ENCODE results near the gene ZNF280D.

The ZNF280D gene

DNA sequence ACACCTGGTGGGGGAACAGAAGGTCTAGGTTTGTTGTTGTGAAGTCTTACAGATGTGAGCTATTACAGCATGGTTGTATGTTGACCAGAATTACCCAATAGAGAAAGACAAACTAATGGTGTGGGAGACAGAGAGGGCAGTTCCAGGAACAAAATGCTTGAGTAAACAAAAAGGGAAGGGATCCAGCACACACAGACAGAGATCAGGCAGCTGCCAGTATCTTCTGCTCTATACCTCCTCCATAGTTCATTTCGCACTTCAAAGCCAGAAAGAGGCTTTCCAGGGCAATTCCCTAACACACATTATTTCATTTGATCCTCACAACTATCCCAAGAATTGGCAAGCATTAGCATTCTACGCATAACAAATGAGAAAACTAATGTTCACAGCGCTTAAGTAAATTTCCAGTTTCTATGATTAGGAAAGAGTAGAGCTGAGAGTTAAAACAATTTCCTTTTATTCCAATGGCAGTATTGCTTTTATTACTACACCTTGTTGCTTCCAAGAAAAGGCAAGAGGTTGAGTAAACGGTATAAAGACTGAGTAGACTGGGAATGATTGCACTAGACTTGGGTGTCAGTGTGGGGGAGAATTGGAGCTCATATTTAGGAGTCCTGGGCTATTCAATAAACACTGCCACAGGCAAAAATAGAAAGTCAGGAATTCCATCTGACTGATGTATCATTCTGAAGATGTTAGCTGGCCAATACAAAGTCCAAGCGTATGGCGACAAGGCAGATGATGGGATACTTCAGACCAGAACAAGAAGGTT lies 39.7 kb upstream of the ZNF280D start:
- H3K9me3 ChIP-seq (ENCODE audit: control insufficient read depth, insufficient read depth, low read length) = no peaks in the 10 kb centered on the region
- no peak overlapping the region for H3K4me3 ChIP-seq (ENCODE audit: low read length)
- no peak overlapping the region for H3K27ac ChIP-seq (ENCODE audit: low read length)

DNA sequence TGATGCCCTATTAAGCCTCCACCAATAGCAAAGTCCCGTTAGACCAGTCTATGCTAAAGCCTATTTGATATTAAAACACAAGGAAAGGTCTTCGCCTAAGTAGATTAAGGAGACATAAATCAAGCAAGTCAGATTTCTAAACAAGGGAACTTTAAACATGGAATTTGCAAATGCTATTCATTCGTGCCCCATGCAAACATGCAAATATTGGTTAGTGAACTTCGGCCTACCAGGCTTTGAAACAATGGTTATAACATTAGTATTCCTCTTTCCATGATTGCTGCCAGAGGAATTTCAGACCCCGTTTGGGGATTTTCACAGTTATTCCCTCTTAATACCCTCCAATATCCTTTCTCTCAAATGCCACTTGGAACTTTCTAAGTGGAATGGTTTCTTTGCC lies 36.9 kb upstream of the ZNF280D start:
- no CpG with 5 or more reads among the region's 5 CpGs for WGBS (ENCODE audit: insufficient coverage, insufficient read length)
- no peak overlapping the region for H3K27ac ChIP-seq (ENCODE audit: low read length)
- no peaks in the 10 kb centered on the region for H3K4me1 ChIP-seq (ENCODE audit: control insufficient read depth, insufficient read depth, low read length)
- no peaks in the 10 kb centered on the region for H3K9me3 ChIP-seq (ENCODE audit: control insufficient read depth, insufficient read depth, low read length)
- H3K27me3 ChIP-seq (ENCODE audit: control insufficient read depth, insufficient read depth, low read length) = no peaks in the 10 kb centered on the region
- DNase-seq (ENCODE audit: low read depth, low spot score) = no peak
- H3K4me3 ChIP-seq (ENCODE audit: low read length) = no peak overlapping the region
- no peaks in the 10 kb centered on the region for H3K36me3 ChIP-seq (ENCODE audit: control insufficient read depth, insufficient read depth, low read length)

More for the DNA sequence above, 39.7 kb upstream of the ZNF280D start:
- no peaks in the 10 kb centered on the region for H3K36me3 ChIP-seq (ENCODE audit: control insufficient read depth, insufficient read depth, low read length)
- no peaks in the 10 kb centered on the region for H3K4me1 ChIP-seq (ENCODE audit: control insufficient read depth, insufficient read depth, low read length)
- H3K27me3 ChIP-seq (ENCODE audit: control insufficient read depth, insufficient read depth, low read length) = no peaks in the 10 kb centered on the region
- WGBS (ENCODE audit: insufficient coverage, insufficient read length) = no CpG with 5 or more reads among the region's 6 CpGs
- no peak for DNase-seq (ENCODE audit: low read depth, low spot score)

DNA sequence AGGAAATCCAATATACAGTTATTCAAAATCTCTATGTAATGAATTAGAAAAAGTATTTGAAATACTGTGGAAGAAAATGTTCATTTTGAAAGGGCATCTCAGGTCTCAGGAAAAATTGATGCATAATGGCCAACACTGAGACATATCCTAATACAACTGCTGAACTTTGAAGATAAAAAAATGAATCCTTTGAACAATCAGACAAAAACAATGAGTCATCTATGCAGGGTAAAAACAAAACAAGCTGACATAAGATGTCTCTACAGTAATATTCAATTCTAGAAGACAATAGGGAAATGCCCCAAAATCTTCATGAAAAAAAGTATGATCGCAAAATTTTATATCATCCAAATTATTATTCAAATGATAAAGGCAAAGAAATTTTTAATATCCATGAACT lies 34.0 kb upstream of the ZNF280D start:
- H3K36me3 ChIP-seq (ENCODE audit: control insufficient read depth, insufficient read depth, low read length) = no peaks in the 10 kb centered on the region
- H3K27ac ChIP-seq (ENCODE audit: low read length) = no peak overlapping the region
- H3K4me3 ChIP-seq (ENCODE audit: low read length) = no peak overlapping the region
- no peaks in the 10 kb centered on the region for H3K27me3 ChIP-seq (ENCODE audit: control insufficient read depth, insufficient read depth, low read length)
- WGBS (ENCODE audit: insufficient coverage, insufficient read length) = no CpG with 5 or more reads among the region's 1 CpG
- no peaks in the 10 kb centered on the region for H3K4me1 ChIP-seq (ENCODE audit: control insufficient read depth, insufficient read depth, low read length)
- no peak for DNase-seq (ENCODE audit: low read depth, low spot score)
- no peaks in the 10 kb centered on the region for H3K9me3 ChIP-seq (ENCODE audit: control insufficient read depth, insufficient read depth, low read length)

DNA sequence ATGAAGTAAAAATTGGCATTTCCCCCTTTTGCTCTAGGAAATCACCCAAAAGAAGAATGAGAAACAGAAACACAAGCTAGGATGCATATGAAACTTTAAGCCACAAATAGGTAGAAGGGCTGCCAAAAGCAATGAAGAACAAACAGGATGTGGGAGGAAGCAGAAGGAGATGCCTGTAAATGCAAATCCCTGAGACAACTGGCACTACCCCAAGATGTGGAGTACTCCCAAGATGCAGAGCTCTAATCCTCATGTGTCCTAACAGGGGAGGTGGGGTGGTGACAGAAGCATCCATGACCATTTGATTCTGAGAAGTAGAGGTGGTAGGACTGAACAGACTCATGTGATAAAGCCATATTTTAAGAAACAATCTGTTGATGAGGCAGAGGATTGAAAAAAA lies 31.9 kb upstream of the ZNF280D start:
- H3K27me3 ChIP-seq (ENCODE audit: control insufficient read depth, insufficient read depth, low read length) = no peaks in the 10 kb centered on the region
- H3K4me3 ChIP-seq (ENCODE audit: low read length) = no peak overlapping the region
- DNase-seq (ENCODE audit: low read depth, low spot score) = no peak
- H3K9me3 ChIP-seq (ENCODE audit: control insufficient read depth, insufficient read depth, low read length) = no peaks in the 10 kb centered on the region
- no peaks in the 10 kb centered on the region for H3K4me1 ChIP-seq (ENCODE audit: control insufficient read depth, insufficient read depth, low read length)
- no peak overlapping the region for H3K27ac ChIP-seq (ENCODE audit: low read length)
- H3K36me3 ChIP-seq (ENCODE audit: control insufficient read depth, insufficient read depth, low read length) = no peaks in the 10 kb centered on the region

DNA sequence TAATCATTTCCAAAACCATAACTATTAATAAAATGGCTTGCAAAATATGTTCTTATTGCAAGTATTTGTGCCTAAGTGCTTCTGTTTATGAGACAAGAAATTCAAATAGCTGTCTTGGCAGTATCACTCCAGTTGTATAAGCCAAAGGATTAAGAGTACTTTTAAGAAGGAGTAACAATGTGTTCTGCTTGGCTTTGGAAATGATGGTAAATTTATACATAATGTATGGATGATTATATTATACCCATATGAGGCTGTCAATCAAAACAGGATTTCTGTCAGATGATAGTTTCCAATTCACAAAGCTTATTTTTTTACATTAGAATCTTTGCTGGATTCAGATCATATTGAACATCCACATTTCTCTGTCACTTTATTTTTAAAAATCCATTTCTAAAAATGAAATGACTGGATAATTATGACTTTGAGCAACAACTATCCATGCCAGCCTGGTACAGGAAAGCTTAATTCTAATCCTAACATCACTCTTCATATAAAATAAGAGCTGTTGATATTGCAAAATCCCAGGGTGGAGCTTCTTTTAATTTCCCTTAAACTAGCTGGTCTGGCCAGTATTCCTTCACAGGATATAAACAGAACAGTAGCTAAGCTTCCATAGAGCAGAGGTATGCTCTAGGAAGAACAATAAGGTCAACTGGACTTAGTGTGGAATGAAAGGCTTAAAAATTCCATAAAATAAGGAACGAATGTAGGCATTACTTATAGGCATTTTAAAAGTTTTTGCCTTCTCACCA lies 30.0 kb upstream of the ZNF280D start:
- H3K36me3 ChIP-seq (ENCODE audit: control insufficient read depth, insufficient read depth, low read length) = no peaks in the 10 kb centered on the region
- H3K27ac ChIP-seq (ENCODE audit: low read length) = no peak overlapping the region
- H3K9me3 ChIP-seq (ENCODE audit: control insufficient read depth, insufficient read depth, low read length) = no peaks in the 10 kb centered on the region
- no peak overlapping the region for H3K4me3 ChIP-seq (ENCODE audit: low read length)
- 0 out of 2 replicates have a peak, but pooled peaks cover 2% of the 10 kb centered on the region for H3K4me1 ChIP-seq (ENCODE audit: control insufficient read depth, insufficient read depth, low read length)
- WGBS (ENCODE audit: insufficient coverage, insufficient read length) = no CpG with 5 or more reads among the region's 1 CpG
- H3K27me3 ChIP-seq (ENCODE audit: control insufficient read depth, insufficient read depth, low read length) = no peaks in the 10 kb centered on the region
- DNase-seq (ENCODE audit: low read depth, low spot score) = no peak

DNA sequence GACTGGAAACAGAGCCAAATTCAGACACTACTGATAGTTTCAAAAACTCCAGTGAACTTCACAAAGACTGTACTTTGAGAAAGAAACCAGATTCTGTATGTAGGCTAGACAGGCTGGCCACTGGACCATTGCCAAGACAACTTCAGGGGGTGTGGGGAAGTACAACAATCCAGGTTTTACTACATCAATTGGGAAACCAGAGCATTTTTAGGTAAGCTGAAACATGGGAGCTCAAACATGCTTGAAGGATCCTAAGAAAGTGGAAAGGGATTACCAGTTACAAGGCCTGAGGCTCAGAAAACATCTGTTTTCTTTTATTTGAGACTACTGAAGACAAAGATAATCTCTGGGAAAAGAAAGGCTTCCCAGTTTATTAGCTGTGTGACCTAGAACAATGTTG lies 26.9 kb upstream of the ZNF280D start:
- H3K36me3 ChIP-seq (ENCODE audit: control insufficient read depth, insufficient read depth, low read length) = no peaks in the 10 kb centered on the region
- 0 out of 2 replicates have a peak, but pooled peaks cover 2% of the 10 kb centered on the region for H3K4me1 ChIP-seq (ENCODE audit: control insufficient read depth, insufficient read depth, low read length)
- no peaks in the 10 kb centered on the region for H3K27me3 ChIP-seq (ENCODE audit: control insufficient read depth, insufficient read depth, low read length)
- no peak for DNase-seq (ENCODE audit: low read depth, low spot score)
- H3K4me3 ChIP-seq (ENCODE audit: low read length) = no peak overlapping the region
- no peaks in the 10 kb centered on the region for H3K9me3 ChIP-seq (ENCODE audit: control insufficient read depth, insufficient read depth, low read length)
- no peak overlapping the region for H3K27ac ChIP-seq (ENCODE audit: low read length)

DNA sequence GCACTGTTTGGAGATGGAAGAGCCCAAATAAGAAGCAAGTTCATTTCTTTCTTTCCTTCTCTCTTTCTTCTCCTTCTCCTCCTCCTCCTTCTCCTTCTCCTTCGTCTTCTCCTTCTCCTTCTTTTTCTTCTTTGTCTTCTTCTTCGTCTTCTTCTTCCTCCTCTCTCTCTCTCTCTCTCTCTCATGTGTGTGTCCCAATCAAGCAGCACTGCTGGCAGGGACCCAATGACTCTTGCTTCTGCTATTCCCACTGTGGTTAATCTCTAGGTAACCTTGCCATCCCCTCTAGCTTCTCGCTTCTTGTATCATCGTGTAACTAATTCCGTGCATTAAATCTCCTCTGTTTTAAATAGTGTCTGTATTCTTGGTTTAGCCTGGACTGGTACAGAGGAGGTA lies 26.1 kb upstream of the ZNF280D start:
- Histone ChIP-seq H3K4me1 (ENCODE audit: control insufficient read depth, insufficient read depth, low read length) (0 out of 2 replicates have a peak, but pooled peaks cover 2% of the 10 kb centered on the region), H3K27me3 (ENCODE audit: control insufficient read depth, insufficient read depth, low read length) (no peaks in the 10 kb centered on the region), H3K4me3 (ENCODE audit: low read length) (no peak overlapping the region), H3K36me3 (ENCODE audit: control insufficient read depth, insufficient read depth, low read length) (no peaks in the 10 kb centered on the region), H3K9me3 (ENCODE audit: control insufficient read depth, insufficient read depth, low read length) (no peaks in the 10 kb centered on the region), H3K27ac (ENCODE audit: low read length) (no peak overlapping the region)
- no peak for DNase-seq (ENCODE audit: low read depth, low spot score)
- WGBS (ENCODE audit: insufficient coverage, insufficient read length) = no CpG with 5 or more reads among the region's 5 CpGs

DNA sequence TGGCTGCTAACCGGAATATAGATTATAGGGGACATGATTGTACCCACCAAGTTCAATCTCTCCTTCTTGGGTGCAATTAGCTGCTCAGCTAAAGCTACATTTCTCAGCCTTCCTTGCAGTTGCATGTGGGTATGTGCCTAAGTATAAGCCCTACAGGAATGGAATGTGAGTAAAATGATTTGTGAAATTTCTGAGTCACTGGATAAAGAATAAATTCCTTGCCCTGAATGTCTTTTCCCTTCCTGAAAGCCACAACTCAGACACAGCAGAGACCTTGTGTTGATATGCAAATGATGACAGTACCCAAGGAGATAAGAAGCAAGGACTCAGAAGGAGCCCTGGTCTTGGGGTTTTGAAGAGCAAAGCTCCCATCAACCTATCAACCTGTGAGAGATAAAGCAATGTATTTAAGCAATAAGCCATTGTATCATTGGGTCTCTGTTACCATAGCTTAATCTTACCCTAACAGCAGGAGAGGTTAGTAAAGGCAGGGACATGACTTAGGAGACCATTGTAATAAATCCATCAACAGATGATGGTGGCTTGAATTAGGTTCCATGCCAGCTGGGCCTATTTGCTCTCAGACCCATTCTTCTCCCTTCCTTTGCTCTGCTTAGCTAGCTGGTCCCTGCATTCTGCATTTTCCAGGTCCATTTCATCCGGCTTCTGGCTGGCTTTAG lies 25.6 kb upstream of the ZNF280D start:
- WGBS (ENCODE audit: insufficient coverage, insufficient read length) = no CpG with 5 or more reads among the region's 2 CpGs
- no peak overlapping the region for H3K4me3 ChIP-seq (ENCODE audit: low read length)
- H3K4me1 ChIP-seq (ENCODE audit: control insufficient read depth, insufficient read depth, low read length) = 0 out of 2 replicates have a peak, but pooled peaks cover 2% of the 10 kb centered on the region
- H3K36me3 ChIP-seq (ENCODE audit: control insufficient read depth, insufficient read depth, low read length) = no peaks in the 10 kb centered on the region
- H3K27ac ChIP-seq (ENCODE audit: low read length) = no peak overlapping the region
- DNase-seq (ENCODE audit: low read depth, low spot score) = no peak
- H3K27me3 ChIP-seq (ENCODE audit: control insufficient read depth, insufficient read depth, low read length) = no peaks in the 10 kb centered on the region
- no peaks in the 10 kb centered on the region for H3K9me3 ChIP-seq (ENCODE audit: control insufficient read depth, insufficient read depth, low read length)

DNA sequence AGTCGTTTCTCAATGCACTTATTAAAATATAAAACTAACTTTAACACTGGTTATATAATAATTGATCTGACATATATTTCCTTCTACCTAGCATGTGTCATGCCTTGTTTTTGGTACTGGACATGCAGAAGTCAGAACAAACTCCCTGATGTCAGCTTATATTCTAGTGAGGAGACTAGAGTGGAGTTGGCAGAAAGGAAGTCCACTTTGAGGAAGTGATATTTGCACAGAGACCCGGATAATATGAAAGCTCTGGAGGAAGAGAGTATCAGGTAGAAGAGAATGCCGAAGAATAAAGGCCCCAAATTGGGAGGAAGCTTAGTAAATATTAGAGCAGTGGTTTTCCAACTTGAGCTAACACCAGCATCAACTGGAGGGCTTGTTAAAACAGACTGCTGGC lies 24.6 kb upstream of the ZNF280D start:
- no CpG with 5 or more reads among the region's 3 CpGs for WGBS (ENCODE audit: insufficient coverage, insufficient read length)
- Histone ChIP-seq H3K36me3 (ENCODE audit: control insufficient read depth, insufficient read depth, low read length) (no peaks in the 10 kb centered on the region), H3K4me3 (ENCODE audit: low read length) (no peak overlapping the region), H3K27ac (ENCODE audit: low read length) (no peak overlapping the region), H3K9me3 (ENCODE audit: control insufficient read depth, insufficient read depth, low read length) (no peaks in the 10 kb centered on the region), H3K27me3 (ENCODE audit: control insufficient read depth, insufficient read depth, low read length) (no peaks in the 10 kb centered on the region), H3K4me1 (ENCODE audit: control insufficient read depth, insufficient read depth, low read length) (0 out of 2 replicates have a peak, but pooled peaks cover 2% of the 10 kb centered on the region)
- no peak for DNase-seq (ENCODE audit: low read depth, low spot score)

DNA sequence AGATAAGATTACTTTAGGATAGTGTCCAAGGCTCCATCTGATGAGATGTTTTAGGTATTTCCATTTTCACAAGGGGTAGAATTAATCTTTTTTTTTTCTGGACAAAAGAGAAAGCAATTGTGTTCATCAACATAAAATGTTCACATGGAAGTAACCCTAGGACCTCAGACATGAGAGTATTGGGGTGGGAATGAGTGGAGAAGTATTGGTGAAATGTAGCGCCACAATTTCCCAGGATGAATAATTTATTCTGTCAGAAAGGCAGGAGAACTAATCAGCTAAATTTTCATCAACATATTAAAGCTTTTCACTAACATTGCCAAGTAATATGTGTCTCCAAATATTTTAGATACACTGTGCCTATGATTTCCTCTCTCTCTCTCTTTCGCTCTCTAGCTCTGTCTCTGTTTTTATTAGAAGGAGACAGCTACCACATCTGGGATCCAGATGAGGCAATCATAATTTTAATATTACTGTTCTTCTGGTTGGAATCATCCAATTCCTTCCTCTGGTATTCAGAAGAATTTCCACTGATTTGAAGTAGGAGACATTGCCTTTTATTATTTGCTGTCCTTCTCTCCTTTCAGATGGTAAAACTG lies 21.6 kb upstream of the ZNF280D start:
- WGBS (ENCODE audit: insufficient coverage, insufficient read length) = no CpG with 5 or more reads among the region's 2 CpGs
- H3K27me3 ChIP-seq (ENCODE audit: control insufficient read depth, insufficient read depth, low read length) = no peaks in the 10 kb centered on the region

More for the DNA sequence above, 21.6 kb upstream of the ZNF280D start:
- H3K4me1 ChIP-seq (ENCODE audit: control insufficient read depth, insufficient read depth, low read length) = 0 out of 2 replicates have a peak, but pooled peaks cover 2% of the 10 kb centered on the region
- no peak overlapping the region for H3K27ac ChIP-seq (ENCODE audit: low read length)
- H3K36me3 ChIP-seq (ENCODE audit: control insufficient read depth, insufficient read depth, low read length) = no peaks in the 10 kb centered on the region
- no peak overlapping the region for H3K4me3 ChIP-seq (ENCODE audit: low read length)
- DNase-seq (ENCODE audit: low read depth, low spot score) = no peak
- no peaks in the 10 kb centered on the region for H3K9me3 ChIP-seq (ENCODE audit: control insufficient read depth, insufficient read depth, low read length)

Data from iPS DF 6.9 (cell line).